ENCODE data around the gene LYSMD2. TPM values are rescaled to one million over a fixed set of nuclear protein-coding genes. Genes with fewer than 3 reads are reported as not detected.
A peak's percentile ranks its signal among the peaks of the same experiment; 100 is the strongest.

Gene LYSMD2
- total RNA-seq, 1 donor = 3.1 TPM

DNA sequence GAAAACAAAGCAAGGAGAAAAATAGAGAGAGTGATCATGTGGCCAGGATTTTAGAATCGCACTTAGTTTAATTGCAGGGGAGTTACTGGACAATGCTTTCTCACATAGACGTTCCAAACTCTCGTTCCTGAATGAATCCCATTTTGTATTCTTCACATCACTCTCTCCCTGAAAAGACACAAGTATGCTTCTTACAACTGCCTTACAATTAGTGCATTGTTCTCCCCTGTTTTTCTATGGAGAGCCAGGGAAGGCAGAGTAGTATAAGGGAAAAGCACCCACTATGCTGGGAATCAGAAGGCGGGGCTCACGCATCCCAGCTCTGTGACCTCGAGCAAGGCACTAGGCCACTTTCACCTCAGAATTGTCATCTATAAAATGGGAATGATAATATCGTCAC, 28.3 kb upstream of the LYSMD2 start:
- DNase-seq (ENCODE audit: low read depth) = no peak
- no peak overlapping the region for H3K4me3 ChIP-seq (ENCODE audit: low read depth, low read length)
- TF ChIP-seq, protein P1, sequence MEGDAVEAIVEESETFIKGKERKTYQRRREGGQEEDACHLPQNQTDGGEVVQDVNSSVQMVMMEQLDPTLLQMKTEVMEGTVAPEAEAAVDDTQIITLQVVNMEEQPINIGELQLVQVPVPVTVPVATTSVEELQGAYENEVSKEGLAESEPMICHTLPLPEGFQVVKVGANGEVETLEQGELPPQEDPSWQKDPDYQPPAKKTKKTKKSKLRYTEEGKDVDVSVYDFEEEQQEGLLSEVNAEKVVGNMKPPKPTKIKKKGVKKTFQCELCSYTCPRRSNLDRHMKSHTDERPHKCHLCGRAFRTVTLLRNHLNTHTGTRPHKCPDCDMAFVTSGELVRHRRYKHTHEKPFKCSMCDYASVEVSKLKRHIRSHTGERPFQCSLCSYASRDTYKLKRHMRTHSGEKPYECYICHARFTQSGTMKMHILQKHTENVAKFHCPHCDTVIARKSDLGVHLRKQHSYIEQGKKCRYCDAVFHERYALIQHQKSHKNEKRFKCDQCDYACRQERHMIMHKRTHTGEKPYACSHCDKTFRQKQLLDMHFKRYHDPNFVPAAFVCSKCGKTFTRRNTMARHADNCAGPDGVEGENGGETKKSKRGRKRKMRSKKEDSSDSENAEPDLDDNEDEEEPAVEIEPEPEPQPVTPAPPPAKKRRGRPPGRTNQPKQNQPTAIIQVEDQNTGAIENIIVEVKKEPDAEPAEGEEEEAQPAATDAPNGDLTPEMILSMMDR (IDR thresholded peaks at IDR 0.05; ENCODE audit: insufficient read depth, low read length) = no peak

DNA sequence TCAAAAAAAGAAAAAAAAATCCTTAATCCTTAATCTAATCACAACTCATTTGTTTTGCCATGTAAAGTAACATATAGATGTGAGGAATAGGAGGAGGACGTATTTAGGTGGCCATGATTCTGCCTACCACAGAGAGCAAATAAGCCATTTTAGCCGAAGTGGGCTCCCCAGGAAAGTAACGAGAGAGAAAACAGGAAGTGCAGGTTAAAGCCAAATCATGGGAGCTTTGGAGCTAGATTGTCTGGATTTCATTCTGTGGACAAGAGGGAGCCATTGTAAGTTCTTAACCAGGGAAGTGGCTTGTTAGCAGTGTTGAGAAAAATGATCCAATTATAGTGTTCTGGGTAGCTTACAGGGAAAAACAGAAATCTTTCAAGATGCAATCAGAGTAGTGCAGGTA, 23.4 kb upstream of the LYSMD2 start:
- no peak for DNase-seq (ENCODE audit: low read depth)
- no peak overlapping the region for H3K4me3 ChIP-seq (ENCODE audit: low read depth, low read length)
- TF ChIP-seq, protein P1 (IDR thresholded peaks at IDR 0.05; ENCODE audit: insufficient read depth, low read length) = no peak

DNA sequence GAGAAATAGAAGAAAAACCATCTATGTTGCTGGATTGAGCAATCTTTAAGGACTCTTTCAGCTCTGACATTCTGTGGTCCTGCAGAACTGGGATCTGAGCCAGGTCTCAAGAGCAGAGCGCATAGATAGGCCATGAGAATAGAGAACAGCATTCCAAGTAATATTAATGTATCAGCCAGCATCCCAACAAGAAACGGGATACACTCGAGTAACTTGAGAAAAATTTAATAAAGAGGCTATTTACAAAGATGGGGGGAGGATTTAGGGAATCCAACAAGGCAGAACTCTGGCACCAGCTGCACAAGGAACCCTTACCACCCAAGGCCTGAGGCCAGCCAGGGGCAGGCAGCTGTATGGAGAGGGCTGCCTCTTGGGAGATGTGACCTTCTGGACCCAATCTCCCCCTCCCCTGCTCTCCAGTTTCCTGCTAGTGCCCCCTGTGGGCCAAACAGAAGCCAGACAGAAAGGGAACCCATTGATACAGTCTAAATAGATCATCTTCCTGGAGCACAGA, 22.2 kb upstream of the LYSMD2 start:
- DNase-seq (ENCODE audit: low read depth) = peak; percentile 97
- TF ChIP-seq, protein P1 (IDR thresholded peaks at IDR 0.05; ENCODE audit: insufficient read depth, low read length) = peak; percentile 42

DNA sequence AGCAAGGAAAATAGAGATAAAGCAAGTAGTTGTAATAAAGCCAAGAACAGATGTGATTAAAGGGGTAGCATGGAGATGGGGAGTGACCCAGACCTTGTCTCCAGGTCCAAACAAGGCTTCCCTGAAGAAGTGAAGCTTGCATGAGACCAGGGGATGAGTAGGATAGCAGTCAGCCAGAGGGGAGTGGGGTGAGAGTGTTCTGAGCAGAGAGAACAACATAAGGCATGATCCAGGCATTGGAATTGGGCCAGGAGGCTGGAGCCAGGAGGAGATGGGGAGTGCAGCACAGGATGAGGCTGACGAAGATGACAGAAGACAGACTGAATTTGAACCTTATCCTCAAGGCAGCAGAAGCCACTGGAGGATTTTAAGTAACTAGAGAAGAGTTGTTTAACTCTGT, 21.2 kb upstream of the LYSMD2 start:
- H3K4me3 ChIP-seq (ENCODE audit: low read depth, low read length) = no peak overlapping the region
- TF ChIP-seq, protein P1 (IDR thresholded peaks at IDR 0.05; ENCODE audit: insufficient read depth, low read length) = no peak
- DNase-seq (ENCODE audit: low read depth) = peak; percentile 81

More for the DNA sequence above, 22.2 kb upstream of the LYSMD2 start:
- H3K4me3 ChIP-seq (ENCODE audit: low read depth, low read length) = no peak overlapping the region

DNA sequence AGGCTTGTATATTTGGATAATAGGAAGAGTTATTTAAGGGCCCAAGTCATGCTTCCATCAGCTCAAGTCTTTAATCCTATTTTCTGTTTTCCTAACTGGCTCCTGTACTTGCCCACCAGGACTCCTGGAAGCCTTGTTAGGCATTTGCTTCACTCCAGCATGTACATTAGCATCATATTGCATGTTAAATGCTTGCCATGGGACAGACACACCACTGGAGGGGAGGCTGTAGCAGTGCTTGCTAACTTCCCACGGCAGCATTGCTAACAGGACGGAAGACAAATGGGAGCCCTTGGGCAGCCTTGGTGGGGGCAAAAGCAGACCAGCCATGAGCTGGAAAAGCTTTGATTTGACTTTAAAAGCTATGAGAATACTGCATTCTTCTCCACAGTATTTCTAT, 20.0 kb upstream of the LYSMD2 start:
- H3K4me3 ChIP-seq (ENCODE audit: low read depth, low read length) = no peak overlapping the region
- DNase-seq (ENCODE audit: low read depth) = no peak
- TF ChIP-seq, protein P1 (IDR thresholded peaks at IDR 0.05; ENCODE audit: insufficient read depth, low read length) = no peak

DNA sequence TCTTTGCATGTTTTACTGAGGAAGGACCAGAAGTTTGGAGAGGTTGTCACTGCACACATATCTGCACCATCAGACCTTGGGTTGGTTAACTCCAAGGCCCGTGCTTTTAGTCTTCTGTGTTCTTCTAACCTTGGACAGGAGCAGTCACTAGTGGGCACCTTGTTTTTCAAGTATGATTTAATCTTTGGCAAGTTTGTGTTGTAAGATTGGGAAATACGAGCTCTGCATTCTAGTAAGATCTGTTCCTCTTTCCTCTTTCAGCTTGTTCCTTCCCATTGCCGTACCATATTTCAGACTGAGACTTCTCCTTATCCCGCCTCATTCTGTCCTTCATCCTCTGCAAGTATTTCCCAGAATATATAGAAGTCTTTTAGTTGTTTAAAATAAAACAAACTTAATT, 19.0 kb upstream of the LYSMD2 start:
- no peak overlapping the region for H3K4me3 ChIP-seq (ENCODE audit: low read depth, low read length)
- TF ChIP-seq, protein P1 (IDR thresholded peaks at IDR 0.05; ENCODE audit: insufficient read depth, low read length) = no peak
- DNase-seq (ENCODE audit: low read depth) = no peak

DNA sequence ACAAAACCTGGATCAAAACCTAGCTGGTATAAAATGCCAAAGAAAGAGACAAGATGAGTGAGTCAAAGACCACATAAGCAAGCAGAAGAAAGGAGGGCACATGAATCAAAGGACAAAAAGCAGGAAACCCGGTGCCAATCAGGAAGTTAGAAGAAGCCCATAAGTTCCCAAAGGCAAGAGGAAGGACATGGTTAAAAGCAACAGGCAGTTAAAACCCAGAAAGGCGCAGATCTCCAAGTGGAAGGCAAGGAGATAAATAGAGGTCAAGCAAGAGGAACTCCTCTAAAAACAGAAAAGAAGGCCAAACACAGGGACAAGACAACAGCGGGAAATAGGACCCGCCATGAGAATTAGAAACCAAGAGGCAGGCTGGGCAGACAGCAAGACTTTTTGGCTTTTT, 18.3 kb upstream of the LYSMD2 start:
- no peak overlapping the region for H3K4me3 ChIP-seq (ENCODE audit: low read depth, low read length)
- no peak for DNase-seq (ENCODE audit: low read depth)
- TF ChIP-seq, protein P1 (IDR thresholded peaks at IDR 0.05; ENCODE audit: insufficient read depth, low read length) = no peak

All from fibroblast of the aortic adventitia (primary cell).